GM12891 (cell line): ENCODE data around the gene LNPEP.

Experiments used
- POLR2A ChIP-seq: IDR thresholded peaks from 2 replicates; pipeline ENCODE4 v1.6.1; 2011; ENCODE audit warnings: low read depth, low read length, control low read depth
- POLR2AphosphoS5 ChIP-seq: IDR thresholded peaks from 2 replicates; pipeline ENCODE4 v1.6.1; 2011; ENCODE audit warnings: low read depth, low read length, control low read depth
- POU2F2 ChIP-seq: IDR thresholded peaks from 2 replicates; pipeline ENCODE4 v1.6.1; 2011; ENCODE audit warnings: low read depth, mild to moderate bottlenecking, control low read depth, low read length, moderate library complexity
- TAF1 ChIP-seq: IDR thresholded peaks from 2 replicates; pipeline ENCODE4 v1.6.1; 2011; ENCODE audit warnings: low read depth, low read length, control low read depth

DNA sequence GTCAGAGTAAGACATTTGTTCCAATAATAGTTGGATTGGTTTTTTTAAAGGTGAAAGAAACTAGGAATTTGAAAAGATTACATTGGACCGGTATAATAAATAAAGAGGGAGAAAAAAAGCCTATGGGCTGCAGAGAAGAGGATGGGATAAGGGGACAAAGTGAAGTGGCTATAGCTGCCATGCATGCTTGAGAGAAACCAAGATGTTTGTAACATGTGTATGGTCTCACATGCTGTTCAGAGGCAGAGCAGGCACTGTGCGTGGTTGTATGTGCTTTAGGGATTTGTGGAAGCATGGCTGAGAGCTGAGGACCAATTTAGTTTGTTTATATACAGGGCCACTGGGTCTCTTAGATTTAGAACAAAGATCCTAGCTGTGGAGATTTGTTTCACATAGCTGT, 32.7 kb downstream of the LNPEP start:
- no peak for TF ChIP-seq POLR2A
- TF ChIP-seq POLR2AphosphoS5: no peak
- TF ChIP-seq TAF1: no peak
- no peak for TF ChIP-seq POU2F2
